ENCODE data around the gene TRIM10. TPM values are rescaled to one million over a fixed set of nuclear protein-coding genes. Genes with fewer than 3 reads are reported as not detected.

TRIM10 gene
- total and polyA plus RNA-seq, 10 of the 15 experiments (the other 5 are each of a cell fraction or from before 2014, with no cell fraction given), result 0.01 TPM; not detected in 9

DNA sequence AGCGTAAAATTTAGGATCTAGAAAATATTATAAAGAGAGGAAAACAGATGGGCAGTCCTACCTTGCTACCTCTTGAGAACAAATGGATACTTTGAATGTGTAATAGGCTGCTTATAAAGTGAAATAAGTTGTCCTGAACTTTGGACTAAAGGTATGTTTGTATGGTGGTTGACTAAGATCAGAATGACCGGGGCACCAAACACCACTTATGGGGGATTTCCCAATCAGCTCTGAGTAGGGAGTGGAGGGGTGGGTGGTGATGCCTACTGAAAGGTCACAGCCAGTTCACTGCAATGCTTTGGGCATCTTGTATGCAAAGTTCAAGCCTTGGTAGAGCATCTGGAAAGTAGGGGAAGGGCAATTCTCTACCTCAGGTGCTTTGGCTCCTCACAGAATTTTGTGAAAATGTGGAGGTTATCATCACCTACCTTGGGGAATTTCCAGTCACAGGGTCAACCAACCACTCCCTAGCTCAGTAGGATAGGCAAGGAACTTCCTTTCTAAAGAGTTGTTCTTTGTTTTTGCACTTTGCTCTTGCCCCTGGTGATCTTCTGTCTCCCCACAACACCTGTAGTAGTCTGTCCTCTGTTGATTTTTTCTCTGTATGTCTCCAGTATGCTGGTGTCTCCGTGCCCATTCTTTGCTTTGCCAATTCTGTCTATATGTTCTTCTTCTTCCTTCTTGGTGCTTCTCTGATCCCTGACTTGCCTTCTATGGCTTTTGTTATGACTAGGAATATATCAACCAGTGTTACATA, 47.8 kb downstream of the TRIM10 start, which contains the start of gene TRIM31 (continued):
- TF ChIP-seq, protein P1, sequence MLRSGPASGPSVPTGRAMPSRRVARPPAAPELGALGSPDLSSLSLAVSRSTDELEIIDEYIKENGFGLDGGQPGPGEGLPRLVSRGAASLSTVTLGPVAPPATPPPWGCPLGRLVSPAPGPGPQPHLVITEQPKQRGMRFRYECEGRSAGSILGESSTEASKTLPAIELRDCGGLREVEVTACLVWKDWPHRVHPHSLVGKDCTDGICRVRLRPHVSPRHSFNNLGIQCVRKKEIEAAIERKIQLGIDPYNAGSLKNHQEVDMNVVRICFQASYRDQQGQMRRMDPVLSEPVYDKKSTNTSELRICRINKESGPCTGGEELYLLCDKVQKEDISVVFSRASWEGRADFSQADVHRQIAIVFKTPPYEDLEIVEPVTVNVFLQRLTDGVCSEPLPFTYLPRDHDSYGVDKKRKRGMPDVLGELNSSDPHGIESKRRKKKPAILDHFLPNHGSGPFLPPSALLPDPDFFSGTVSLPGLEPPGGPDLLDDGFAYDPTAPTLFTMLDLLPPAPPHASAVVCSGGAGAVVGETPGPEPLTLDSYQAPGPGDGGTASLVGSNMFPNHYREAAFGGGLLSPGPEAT (IDR thresholded peaks at IDR 0.05; ENCODE audit: low read depth), result peak; percentile 89
- TF ChIP-seq, protein P2, sequence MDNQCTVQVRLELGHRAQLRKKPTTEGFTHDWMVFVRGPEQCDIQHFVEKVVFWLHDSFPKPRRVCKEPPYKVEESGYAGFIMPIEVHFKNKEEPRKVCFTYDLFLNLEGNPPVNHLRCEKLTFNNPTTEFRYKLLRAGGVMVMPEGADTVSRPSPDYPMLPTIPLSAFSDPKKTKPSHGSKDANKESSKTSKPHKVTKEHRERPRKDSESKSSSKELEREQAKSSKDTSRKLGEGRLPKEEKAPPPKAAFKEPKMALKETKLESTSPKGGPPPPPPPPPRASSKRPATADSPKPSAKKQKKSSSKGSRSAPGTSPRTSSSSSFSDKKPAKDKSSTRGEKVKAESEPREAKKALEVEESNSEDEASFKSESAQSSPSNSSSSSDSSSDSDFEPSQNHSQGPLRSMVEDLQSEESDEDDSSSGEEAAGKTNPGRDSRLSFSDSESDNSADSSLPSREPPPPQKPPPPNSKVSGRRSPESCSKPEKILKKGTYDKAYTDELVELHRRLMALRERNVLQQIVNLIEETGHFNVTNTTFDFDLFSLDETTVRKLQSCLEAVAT (IDR thresholded peaks at IDR 0.05), result peak; percentile 23; the same call in 1 of the 2 replicates
- TF ChIP-seq ZBED1 (IDR thresholded peaks at IDR 0.05; ENCODE audit: borderline replicate concordance), result no peak
- no peak for TF ChIP-seq ASH2L (IDR thresholded peaks at IDR 0.05; ENCODE audit: borderline replicate concordance, low read depth)
- no peak for TF ChIP-seq CBFB (IDR thresholded peaks at IDR 0.05; ENCODE audit: low read depth)
- TF ChIP-seq, protein P3, sequence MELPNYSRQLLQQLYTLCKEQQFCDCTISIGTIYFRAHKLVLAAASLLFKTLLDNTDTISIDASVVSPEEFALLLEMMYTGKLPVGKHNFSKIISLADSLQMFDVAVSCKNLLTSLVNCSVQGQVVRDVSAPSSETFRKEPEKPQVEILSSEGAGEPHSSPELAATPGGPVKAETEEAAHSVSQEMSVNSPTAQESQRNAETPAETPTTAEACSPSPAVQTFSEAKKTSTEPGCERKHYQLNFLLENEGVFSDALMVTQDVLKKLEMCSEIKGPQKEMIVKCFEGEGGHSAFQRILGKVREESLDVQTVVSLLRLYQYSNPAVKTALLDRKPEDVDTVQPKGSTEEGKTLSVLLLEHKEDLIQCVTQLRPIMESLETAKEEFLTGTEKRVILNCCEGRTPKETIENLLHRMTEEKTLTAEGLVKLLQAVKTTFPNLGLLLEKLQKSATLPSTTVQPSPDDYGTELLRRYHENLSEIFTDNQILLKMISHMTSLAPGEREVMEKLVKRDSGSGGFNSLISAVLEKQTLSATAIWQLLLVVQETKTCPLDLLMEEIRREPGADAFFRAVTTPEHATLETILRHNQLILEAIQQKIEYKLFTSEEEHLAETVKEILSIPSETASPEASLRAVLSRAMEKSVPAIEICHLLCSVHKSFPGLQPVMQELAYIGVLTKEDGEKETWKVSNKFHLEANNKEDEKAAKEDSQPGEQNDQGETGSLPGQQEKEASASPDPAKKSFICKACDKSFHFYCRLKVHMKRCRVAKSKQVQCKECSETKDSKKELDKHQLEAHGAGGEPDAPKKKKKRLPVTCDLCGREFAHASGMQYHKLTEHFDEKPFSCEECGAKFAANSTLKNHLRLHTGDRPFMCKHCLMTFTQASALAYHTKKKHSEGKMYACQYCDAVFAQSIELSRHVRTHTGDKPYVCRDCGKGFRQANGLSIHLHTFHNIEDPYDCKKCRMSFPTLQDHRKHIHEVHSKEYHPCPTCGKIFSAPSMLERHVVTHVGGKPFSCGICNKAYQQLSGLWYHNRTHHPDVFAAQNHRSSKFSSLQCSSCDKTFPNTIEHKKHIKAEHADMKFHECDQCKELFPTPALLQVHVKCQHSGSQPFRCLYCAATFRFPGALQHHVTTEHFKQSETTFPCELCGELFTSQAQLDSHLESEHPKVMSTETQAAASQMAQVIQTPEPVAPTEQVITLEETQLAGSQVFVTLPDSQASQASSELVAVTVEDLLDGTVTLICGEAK (IDR thresholded peaks at IDR 0.05; ENCODE audit: borderline replicate concordance), result no peak
- peak; percentile 82 for TF ChIP-seq IKZF1 (conservative IDR thresholded peaks at IDR 0.05)
- no peak for TF ChIP-seq TCF3 (IDR thresholded peaks at IDR 0.05; ENCODE audit: borderline replicate concordance, insufficient read depth, low read depth, low read length)
- TF ChIP-seq JUND (IDR thresholded peaks at IDR 0.05; ENCODE audit: low read depth, low read length), result no peak
- TF ChIP-seq, protein P4, sequence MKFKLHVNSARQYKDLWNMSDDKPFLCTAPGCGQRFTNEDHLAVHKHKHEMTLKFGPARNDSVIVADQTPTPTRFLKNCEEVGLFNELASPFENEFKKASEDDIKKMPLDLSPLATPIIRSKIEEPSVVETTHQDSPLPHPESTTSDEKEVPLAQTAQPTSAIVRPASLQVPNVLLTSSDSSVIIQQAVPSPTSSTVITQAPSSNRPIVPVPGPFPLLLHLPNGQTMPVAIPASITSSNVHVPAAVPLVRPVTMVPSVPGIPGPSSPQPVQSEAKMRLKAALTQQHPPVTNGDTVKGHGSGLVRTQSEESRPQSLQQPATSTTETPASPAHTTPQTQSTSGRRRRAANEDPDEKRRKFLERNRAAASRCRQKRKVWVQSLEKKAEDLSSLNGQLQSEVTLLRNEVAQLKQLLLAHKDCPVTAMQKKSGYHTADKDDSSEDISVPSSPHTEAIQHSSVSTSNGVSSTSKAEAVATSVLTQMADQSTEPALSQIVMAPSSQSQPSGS (IDR thresholded peaks at IDR 0.05; ENCODE audit: low read length), result no peak
- TF ChIP-seq EED (IDR thresholded peaks at IDR 0.05; ENCODE audit: low read depth), result no peak
- TF ChIP-seq RAD51 (IDR thresholded peaks at IDR 0.05), result no peak; the same call in none of the 2 replicates
- no peak for TF ChIP-seq ZZZ3 (IDR thresholded peaks at IDR 0.05; ENCODE audit: control insufficient read depth, insufficient read length, low read depth)
- no peak for TF ChIP-seq MEF2A (IDR thresholded peaks at IDR 0.05; ENCODE audit: insufficient read depth, low read depth, low read length)
- no peak for TF ChIP-seq BACH1 (IDR thresholded peaks at IDR 0.05; ENCODE audit: borderline replicate concordance)
- TF ChIP-seq JUNB (IDR thresholded peaks at IDR 0.05), result no peak
- TF ChIP-seq, protein P5, sequence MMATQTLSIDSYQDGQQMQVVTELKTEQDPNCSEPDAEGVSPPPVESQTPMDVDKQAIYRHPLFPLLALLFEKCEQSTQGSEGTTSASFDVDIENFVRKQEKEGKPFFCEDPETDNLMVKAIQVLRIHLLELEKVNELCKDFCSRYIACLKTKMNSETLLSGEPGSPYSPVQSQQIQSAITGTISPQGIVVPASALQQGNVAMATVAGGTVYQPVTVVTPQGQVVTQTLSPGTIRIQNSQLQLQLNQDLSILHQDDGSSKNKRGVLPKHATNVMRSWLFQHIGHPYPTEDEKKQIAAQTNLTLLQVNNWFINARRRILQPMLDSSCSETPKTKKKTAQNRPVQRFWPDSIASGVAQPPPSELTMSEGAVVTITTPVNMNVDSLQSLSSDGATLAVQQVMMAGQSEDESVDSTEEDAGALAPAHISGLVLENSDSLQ (IDR thresholded peaks at IDR 0.05), result no peak
- no peak for TF ChIP-seq EZH2 (IDR thresholded peaks at IDR 0.05; ENCODE audit: borderline replicate concordance, control insufficient read depth, low read depth, low read length)
- TF ChIP-seq POLR2AphosphoS5 (IDR thresholded peaks at IDR 0.05; ENCODE audit: low read length), result no peak
- no peak for TF ChIP-seq PAX5 (IDR thresholded peaks at IDR 0.05; ENCODE audit: borderline replicate concordance, low read depth, low read length)
- TF ChIP-seq NBN (IDR thresholded peaks at IDR 0.05), result no peak
- TF ChIP-seq BRCA1 (IDR thresholded peaks at IDR 0.05; ENCODE audit: low read depth, low read length), result no peak
